AG04450 (cell line): Measurements from ENCODE around the gene TBCD. TPM values are rescaled to one million over a fixed set of nuclear protein-coding genes. Genes with fewer than 3 reads are reported as not detected.
A peak's percentile ranks its signal among the peaks of the same experiment; 100 is the strongest.

Source experiments
- CTCF ChIA-PET: fragments of 300-600, 350-600 bp; formaldehyde crosslinking; extraction: SDS; loops from one replicate; lab custom pipeline; 2022; ENCODE audit warnings: antibody characterized with exemption, inconsistent platforms; lab: Charles Lee
- POLR2A ChIA-PET: fragments of 350-600 bp; formaldehyde crosslinking; extraction: SDS; loops from one replicate; lab custom pipeline; 2021; ENCODE audit warnings: antibody characterized with exemption, inconsistent platforms; lab: Yijun Ruan, JAX
- DNase-seq: peaks from one replicate; pipeline ENCODE4 v3.0.0-alpha.2; 2011; ENCODE audit warnings: low read depth, low spot score
- H3K27ac ChIP-seq: one replicate; pipeline ENCODE4 v1.5.1; 2012; ENCODE audit warnings: low read depth, low read length, control low read depth
- H3K27me3 ChIP-seq: one replicate; pipeline ENCODE4 v1.6.0; 2012; ENCODE audit warnings: low read length; ENCODE audit not compliant: control insufficient read depth, insufficient read depth
- H3K4me3 ChIP-seq: 2 replicates; pipeline ENCODE4 v1.5.1; 2011; ENCODE audit warnings: mild to moderate bottlenecking, low read depth, low read length, control low read depth
- H3K9me3 ChIP-seq: 2 replicates; pipeline ENCODE4 v1.5.1; 2012; ENCODE audit warnings: low read length; ENCODE audit not compliant: control insufficient read depth, insufficient read depth
- CTCF ChIP-seq: IDR thresholded peaks from 2 replicates; pipeline ENCODE4 v1.5.1; 2011; ENCODE audit warnings: low read depth, low read length, control low read depth, inconsistent platforms
- polyA plus RNA-seq: library from polyadenylated mRNA; depleted of rRNA; stranded (reverse); fragments of >200 nt; gene quantifications from 2 replicates; pipeline ENCODE4 v1.2.3, GENCODE V29; 2011

TBCD gene
- polyA plus RNA-seq, 1 experiment, result 28.5 TPM

GRCh38 chr17:82915010-82915756, 163.3 kb downstream of the TBCD start:
- Histone ChIP-seq H3K27me3 (no peaks in the 10 kb centered on the region), H3K9me3 (peaks cover 5% of the 10 kb centered on the region; the same call in 1 of the 2 replicates), H3K4me3 (no peak overlapping the region), H3K27ac (no peak overlapping the region)
- ChIA-PET CTCF (interaction anchor here (0.6 to 2.9 kb wide), 4 partner anchors 14 to 216 kb away, joined by 3 to 15 read pairs (median 3); no protein-coding TSS in a partner anchor), POLR2A (interaction anchor here (0.9 kb wide), 1 partner anchor 955 kb away, joined by 3 read pairs; no protein-coding TSS in a partner anchor)
- TF ChIP-seq CTCF, result no peak
- DNase-seq, result no peak

GRCh38 chr17:82915757-82916027, 163.8 kb downstream of the TBCD start:
- Histone ChIP-seq H3K27me3 (no peaks in the 10 kb centered on the region), H3K9me3 (peaks cover 5% of the 10 kb centered on the region; the same call in 1 of the 2 replicates), H3K27ac (no peak overlapping the region), H3K4me3 (no peak overlapping the region)
- ChIA-PET CTCF (interaction anchor here (2.9 kb wide), 1 partner anchor 135 kb away, joined by 15 read pairs; no protein-coding TSS in a partner anchor), POLR2A (no interaction called here)
- no peak for TF ChIP-seq CTCF
- no peak for DNase-seq

GRCh38 chr17:82917699-82918345, 166.0 kb downstream of the TBCD start:
- H3K9me3 ChIP-seq, result peaks cover 5% of the 10 kb centered on the region; the same call in 1 of the 2 replicates
- H3K4me3 ChIP-seq, result no peak overlapping the region
- H3K27me3 ChIP-seq, result no peaks in the 10 kb centered on the region
- POLR2A ChIA-PET, result no interaction called here
- DNase-seq, result no peak
- CTCF ChIA-PET, result interaction anchor here (0.7 to 1.1 kb wide), 2 partner anchors 130 to 136 kb away, joined by 3 to 5 read pairs; no protein-coding TSS in a partner anchor
- peak; percentile 43 for TF ChIP-seq CTCF
- no peak overlapping the region for H3K27ac ChIP-seq

- Histone ChIP-seq H3K4me3 (no peak overlapping the region), H3K27ac (no peak overlapping the region), H3K9me3 (peaks cover 4% of the 10 kb centered on the region; the same call in 1 of the 2 replicates), H3K27me3 (no peaks in the 10 kb centered on the region)
- DNase-seq, result no peak
- POLR2A ChIA-PET, result no interaction called here
- TF ChIP-seq CTCF, result no peak
- CTCF ChIA-PET, result no interaction called here
Observed at GRCh38 chr17:82918508-82918907, 166.6 kb downstream of the TBCD start.

- POLR2A ChIA-PET, result no interaction called here
- peaks cover 3% of the 10 kb centered on the region; the same call in 1 of the 2 replicates for H3K9me3 ChIP-seq
- TF ChIP-seq CTCF, result no peak
- no peaks in the 10 kb centered on the region for H3K27me3 ChIP-seq
- CTCF ChIA-PET, result interaction anchor here (0.9 kb wide), 1 partner anchor 138 kb away, joined by 3 read pairs; no protein-coding TSS in a partner anchor
- DNase-seq, result no peak
- H3K27ac ChIP-seq, result no peak overlapping the region
- H3K4me3 ChIP-seq, result no peak overlapping the region
Observed at GRCh38 chr17:82920150-82920549, 168.3 kb downstream of the TBCD start.
